ENCODE results near the gene PLCXD1. TPM values are rescaled to one million over a fixed set of nuclear protein-coding genes. Genes with fewer than 3 reads are reported as not detected.
"Not testable (repeated sequence)": the region's sequence is repeated elsewhere in the genome, so short reads cannot be mapped to it uniquely, and the experiment has no call there.

PLCXD1 gene
- total and polyA plus RNA-seq, 4 donors: 6.7 to 50.6 (median 29.0) TPM

GRCh38 chrX:349196-349595, 68.0 kb downstream of the PLCXD1 start:
- Histone ChIP-seq H3K27ac (ENCODE audit: low read depth, low read length) (no peak overlapping the region), H3K9me3 (ENCODE audit: control insufficient read depth, insufficient read depth, low read length) (peaks cover 2% of the 10 kb centered on the region), H3K4me3 (ENCODE audit: low read depth, low read length) (no peak overlapping the region), H3K36me3 (ENCODE audit: control insufficient read depth, insufficient read depth, low read length) (peaks cover 65% of the 10 kb centered on the region), H3K4me1 (ENCODE audit: control insufficient read depth, insufficient read depth, low read length) (peaks cover 26% of the 10 kb centered on the region), H3K27me3 (ENCODE audit: control insufficient read depth, insufficient read depth, low read length) (no peaks in the 10 kb centered on the region)
- DNase-seq (ENCODE audit: low read depth in 4 of 6, low spot score in 6 of 6): peak in 4 of 6 donors; percentile 24 to 77 (median 56)
- 63% methylated on average over 17 of the region's 18 CpGs for WGBS (ENCODE audit: insufficient coverage)

DNA sequence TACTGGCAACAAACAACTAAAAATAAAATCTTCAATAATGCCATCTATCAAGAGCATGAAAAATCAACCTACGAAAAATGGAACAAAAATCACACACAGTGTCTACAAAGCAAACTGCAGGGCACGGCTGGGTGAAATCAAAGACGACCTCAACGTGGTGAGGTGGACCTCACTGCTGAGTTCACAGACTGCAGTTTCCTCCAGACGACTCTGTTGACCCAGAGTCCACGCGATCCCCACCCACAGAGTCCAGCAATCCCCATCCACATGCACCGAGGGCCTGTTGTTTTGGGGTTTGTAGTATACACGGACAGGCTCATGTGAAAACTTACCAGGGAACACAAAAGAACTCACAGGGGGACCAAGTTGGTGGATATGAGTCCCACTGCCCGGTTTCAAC, 68.5 kb downstream of the PLCXD1 start:
- 69% methylated on average over 6 of the region's 10 CpGs for WGBS (ENCODE audit: insufficient coverage)

DNA sequence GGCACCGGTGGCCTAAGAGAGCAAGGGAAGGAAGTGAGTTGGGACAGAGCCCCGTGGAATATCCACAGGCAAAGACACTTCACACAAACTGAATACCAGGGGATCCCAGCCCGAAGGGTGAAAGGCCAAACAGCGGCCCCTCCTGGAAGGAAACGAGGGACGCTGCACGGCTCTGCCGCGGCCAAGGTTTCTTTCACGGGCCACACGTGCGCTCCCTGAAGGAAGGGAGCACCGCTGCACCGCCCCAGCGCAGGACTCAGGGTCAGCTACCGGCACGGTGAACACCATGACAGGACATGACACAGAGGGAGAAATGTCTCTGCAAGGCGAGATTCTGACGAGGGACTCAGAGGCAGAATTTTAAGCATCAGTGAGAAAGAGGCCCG, 69.0 kb downstream of the PLCXD1 start:
- no peak overlapping the region for H3K4me3 ChIP-seq (ENCODE audit: low read depth, low read length)
- no peak for DNase-seq (ENCODE audit: low read depth in 4 of 6, low spot score in 6 of 6)
- H3K27me3 ChIP-seq (ENCODE audit: control insufficient read depth, insufficient read depth, low read length): no peaks in the 10 kb centered on the region
- no peak overlapping the region for H3K27ac ChIP-seq (ENCODE audit: low read depth, low read length)
- no peaks in the 10 kb centered on the region for H3K9me3 ChIP-seq (ENCODE audit: control insufficient read depth, insufficient read depth, low read length)
- peaks cover 26% of the 10 kb centered on the region for H3K4me1 ChIP-seq (ENCODE audit: control insufficient read depth, insufficient read depth, low read length)
- WGBS (ENCODE audit: insufficient coverage): 92% methylated on average over 18 of the region's 20 CpGs
- peaks cover 63% of the 10 kb centered on the region for H3K36me3 ChIP-seq (ENCODE audit: control insufficient read depth, insufficient read depth, low read length)

More for the DNA sequence above, 68.5 kb downstream of the PLCXD1 start:
- H3K9me3 ChIP-seq (ENCODE audit: control insufficient read depth, insufficient read depth, low read length): no peaks in the 10 kb centered on the region
- no peaks in the 10 kb centered on the region for H3K27me3 ChIP-seq (ENCODE audit: control insufficient read depth, insufficient read depth, low read length)
- no peak overlapping the region for H3K27ac ChIP-seq (ENCODE audit: low read depth, low read length)
- DNase-seq (ENCODE audit: low read depth in 4 of 6, low spot score in 6 of 6): no peak
- peaks cover 26% of the 10 kb centered on the region for H3K4me1 ChIP-seq (ENCODE audit: control insufficient read depth, insufficient read depth, low read length)
- H3K4me3 ChIP-seq (ENCODE audit: low read depth, low read length): no peak overlapping the region
- H3K36me3 ChIP-seq (ENCODE audit: control insufficient read depth, insufficient read depth, low read length): peaks cover 65% of the 10 kb centered on the region

- Histone ChIP-seq H3K4me1 (ENCODE audit: control insufficient read depth, insufficient read depth, low read length) (peaks cover 26% of the 10 kb centered on the region), H3K9me3 (ENCODE audit: control insufficient read depth, insufficient read depth, low read length) (no peaks in the 10 kb centered on the region), H3K36me3 (ENCODE audit: control insufficient read depth, insufficient read depth, low read length) (peaks cover 62% of the 10 kb centered on the region), H3K4me3 (ENCODE audit: low read depth, low read length) (no peak overlapping the region), H3K27me3 (ENCODE audit: control insufficient read depth, insufficient read depth, low read length) (no peaks in the 10 kb centered on the region), H3K27ac (ENCODE audit: low read depth, low read length) (no peak overlapping the region)
- DNase-seq (ENCODE audit: low read depth in 4 of 6, low spot score in 6 of 6): no peak
- 93% methylated on average over 61 of the region's 61 CpGs for WGBS (ENCODE audit: insufficient coverage)
Observed at GRCh38 chrX:350534-351323, 69.5 kb downstream of the PLCXD1 start.

DNA sequence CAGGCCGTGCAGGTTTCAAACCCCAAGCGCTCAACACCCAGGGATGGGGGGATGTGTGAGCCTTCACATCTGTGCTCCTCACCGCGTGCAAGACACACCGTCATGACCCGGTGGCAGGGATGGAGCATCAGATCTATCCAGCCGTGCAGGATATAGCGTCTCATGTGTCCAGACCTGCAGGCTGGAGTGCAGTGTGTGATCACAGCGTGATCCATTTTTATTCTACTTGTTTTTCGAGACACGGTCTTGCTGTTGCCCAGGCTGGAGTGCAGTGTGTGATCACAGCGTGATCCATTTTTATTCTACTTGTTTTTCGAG, 70.1 kb downstream of the PLCXD1 start:
- H3K36me3 ChIP-seq (ENCODE audit: control insufficient read depth, insufficient read depth, low read length): peaks cover 62% of the 10 kb centered on the region
- 90% methylated on average over 6 of the region's 13 CpGs for WGBS (ENCODE audit: insufficient coverage)
- DNase-seq (ENCODE audit: low read depth in 4 of 6, low spot score in 6 of 6); H3K27ac ChIP-seq (ENCODE audit: low read depth, low read length); H3K4me3 ChIP-seq (ENCODE audit: low read depth, low read length); H3K9me3 ChIP-seq (ENCODE audit: control insufficient read depth, insufficient read depth, low read length); H3K27me3 ChIP-seq (ENCODE audit: control insufficient read depth, insufficient read depth, low read length): not testable (repeated sequence)
- H3K4me1 ChIP-seq (ENCODE audit: control insufficient read depth, insufficient read depth, low read length): peaks cover 26% of the 10 kb centered on the region

GRCh38 chrX:351736-352135, 70.6 kb downstream of the PLCXD1 start:
- no peak overlapping the region for H3K4me3 ChIP-seq (ENCODE audit: low read depth, low read length)
- no peaks in the 10 kb centered on the region for H3K9me3 ChIP-seq (ENCODE audit: control insufficient read depth, insufficient read depth, low read length)
- DNase-seq (ENCODE audit: low read depth in 4 of 6, low spot score in 6 of 6): no peak
- 88% methylated on average over 8 of the region's 10 CpGs for WGBS (ENCODE audit: insufficient coverage)
- peaks cover 26% of the 10 kb centered on the region for H3K4me1 ChIP-seq (ENCODE audit: control insufficient read depth, insufficient read depth, low read length)
- no peaks in the 10 kb centered on the region for H3K27me3 ChIP-seq (ENCODE audit: control insufficient read depth, insufficient read depth, low read length)
- H3K36me3 ChIP-seq (ENCODE audit: control insufficient read depth, insufficient read depth, low read length): peaks cover 60% of the 10 kb centered on the region
- H3K27ac ChIP-seq (ENCODE audit: low read depth, low read length): no peak overlapping the region

GRCh38 chrX:352181-352580, 71.0 kb downstream of the PLCXD1 start:
- peaks cover 56% of the 10 kb centered on the region for H3K36me3 ChIP-seq (ENCODE audit: control insufficient read depth, insufficient read depth, low read length)
- DNase-seq (ENCODE audit: low read depth in 4 of 6, low spot score in 6 of 6): no peak
- no peak overlapping the region for H3K27ac ChIP-seq (ENCODE audit: low read depth, low read length)
- no peak overlapping the region for H3K4me3 ChIP-seq (ENCODE audit: low read depth, low read length)
- no peaks in the 10 kb centered on the region for H3K9me3 ChIP-seq (ENCODE audit: control insufficient read depth, insufficient read depth, low read length)
- H3K4me1 ChIP-seq (ENCODE audit: control insufficient read depth, insufficient read depth, low read length): peaks cover 26% of the 10 kb centered on the region
- no peaks in the 10 kb centered on the region for H3K27me3 ChIP-seq (ENCODE audit: control insufficient read depth, insufficient read depth, low read length)
- 95% methylated on average over 27 of the region's 27 CpGs for WGBS (ENCODE audit: insufficient coverage)

GRCh38 chrX:352582-353314, 71.6 kb downstream of the PLCXD1 start:
- H3K27ac ChIP-seq (ENCODE audit: low read depth, low read length): no peak overlapping the region
- WGBS (ENCODE audit: insufficient coverage): 95% methylated on average over 35 of the region's 39 CpGs
- no peak overlapping the region for H3K4me3 ChIP-seq (ENCODE audit: low read depth, low read length)
- DNase-seq (ENCODE audit: low read depth in 4 of 6, low spot score in 6 of 6): no peak
- H3K4me1 ChIP-seq (ENCODE audit: control insufficient read depth, insufficient read depth, low read length): peaks cover 26% of the 10 kb centered on the region
- no peaks in the 10 kb centered on the region for H3K27me3 ChIP-seq (ENCODE audit: control insufficient read depth, insufficient read depth, low read length)
- peaks cover 53% of the 10 kb centered on the region for H3K36me3 ChIP-seq (ENCODE audit: control insufficient read depth, insufficient read depth, low read length)
- no peaks in the 10 kb centered on the region for H3K9me3 ChIP-seq (ENCODE audit: control insufficient read depth, insufficient read depth, low read length)
